NCI-H1694 treated with DMSO at 0.1 percent for 48 hours (cell line): Measurements from ENCODE around the gene HSPD1.

Experiments used
- DNase-seq: peaks from one replicate; lab custom pipeline; 2025; lab: John Stamatoyannopoulos, UW

HSPD1 gene

DNA sequence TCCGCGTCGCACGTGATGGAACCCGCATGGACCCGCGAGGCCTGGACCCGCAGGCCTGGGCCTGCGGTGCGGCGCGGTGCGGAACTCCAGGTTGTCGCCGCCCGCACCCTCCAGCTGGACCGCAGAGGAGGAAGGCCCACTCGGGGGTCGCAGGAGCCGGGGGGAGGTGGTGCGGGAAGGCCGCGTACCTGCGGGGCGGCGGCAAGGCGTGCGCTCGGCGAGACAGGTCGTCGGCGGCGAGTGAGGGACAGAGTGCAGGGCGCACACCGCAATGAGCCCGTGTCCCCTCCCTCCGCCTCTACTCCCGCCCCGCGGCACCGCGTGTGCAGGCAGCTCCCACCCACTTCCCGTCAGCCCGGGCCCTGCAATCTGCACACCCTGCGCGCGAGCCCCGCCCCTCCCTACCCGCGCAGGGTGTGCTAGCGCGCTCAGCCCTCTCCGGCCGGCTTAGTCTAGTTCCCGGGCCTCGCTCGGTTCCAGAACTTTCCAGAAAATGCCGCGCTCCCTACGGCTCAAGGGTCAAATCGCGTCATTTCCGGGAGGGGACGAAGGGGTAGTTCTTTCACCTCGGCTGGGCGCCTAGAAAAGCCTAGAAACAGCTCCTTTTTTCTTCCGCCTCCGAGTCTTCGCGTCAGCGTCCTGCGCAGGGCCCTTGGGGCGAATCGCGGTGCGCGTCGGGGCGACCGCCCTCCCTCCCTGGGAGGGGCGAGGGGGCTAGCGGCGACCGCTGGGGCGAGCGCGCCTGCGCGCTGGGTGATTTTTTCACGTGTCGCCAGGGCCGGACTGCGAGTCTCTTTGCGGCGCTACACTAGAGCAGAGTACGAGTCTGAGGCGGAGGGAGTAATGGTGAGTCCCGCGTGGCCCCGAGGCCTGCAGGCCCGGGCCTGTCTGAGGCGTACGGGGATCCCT lies at the start of gene HSPD1, which contains the start of gene HSPE1:
Gene HSPD1, minus strand, starts transcription at position 247 of the 909 bp plus-strand sequence. CDS start 992 bp downstream, outside the sequence.
Gene HSPE1, plus strand, starts transcription at position 786 of the 909 bp plus-strand sequence. Its CDS starts 58 bp downstream, at position 844.
- DNase-seq, result peak; percentile 98

DNA sequence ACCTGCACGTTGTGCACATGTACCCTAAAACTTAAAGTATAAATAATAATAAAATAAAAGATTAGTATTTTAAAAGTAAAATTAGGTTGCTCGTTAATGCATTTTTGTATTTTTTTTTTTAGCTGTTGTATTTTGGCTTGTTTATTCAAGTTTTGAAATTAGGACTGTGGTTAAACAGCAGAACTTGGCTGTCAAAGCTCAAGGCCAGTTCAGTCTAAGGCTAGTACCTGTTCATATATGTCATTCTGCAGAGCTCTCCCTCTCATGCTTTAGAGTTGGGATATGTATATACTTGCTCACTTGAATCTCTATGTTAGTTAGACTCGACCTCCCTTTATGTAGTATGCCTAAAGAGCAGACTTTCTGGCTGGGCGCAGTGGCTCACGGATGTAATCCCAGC lies 48.9 kb upstream of the HSPD1 start:
- no peak for DNase-seq

DNA sequence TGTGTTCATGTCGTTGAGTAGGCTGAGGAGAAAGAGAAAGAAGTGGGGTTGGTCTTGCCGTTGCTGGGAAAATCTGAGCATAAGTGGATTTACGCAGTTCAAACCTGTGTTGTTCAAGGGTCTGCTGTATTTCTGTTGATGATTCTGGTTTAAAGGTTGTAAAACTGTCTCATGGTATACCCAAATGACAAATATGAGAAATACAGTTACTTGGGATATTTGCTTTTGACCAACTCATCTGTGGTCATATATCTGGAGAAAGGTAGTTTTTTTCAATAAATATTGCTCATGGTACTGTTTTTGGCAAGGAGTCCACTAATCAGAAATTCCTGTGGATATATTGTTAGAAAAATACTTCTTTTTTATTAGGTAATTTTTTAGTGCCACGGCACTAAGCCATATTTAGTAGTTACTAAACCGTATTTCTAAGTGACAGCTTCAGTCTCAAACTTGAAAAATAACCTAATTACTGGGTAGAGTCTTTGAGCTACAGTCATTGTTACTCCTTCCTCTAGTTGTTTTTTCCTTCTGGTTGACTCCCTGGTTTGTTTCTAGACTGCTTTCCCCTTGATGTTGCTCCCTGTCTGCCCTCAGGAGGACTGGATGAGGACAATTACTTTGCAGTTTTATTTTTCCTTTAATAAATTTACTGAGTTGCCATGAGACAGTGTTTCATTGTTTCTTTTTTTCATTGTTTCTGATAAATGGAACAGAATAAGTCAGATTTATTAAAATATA lies 47.7 kb upstream of the HSPD1 start:
- DNase-seq, result no peak

DNA sequence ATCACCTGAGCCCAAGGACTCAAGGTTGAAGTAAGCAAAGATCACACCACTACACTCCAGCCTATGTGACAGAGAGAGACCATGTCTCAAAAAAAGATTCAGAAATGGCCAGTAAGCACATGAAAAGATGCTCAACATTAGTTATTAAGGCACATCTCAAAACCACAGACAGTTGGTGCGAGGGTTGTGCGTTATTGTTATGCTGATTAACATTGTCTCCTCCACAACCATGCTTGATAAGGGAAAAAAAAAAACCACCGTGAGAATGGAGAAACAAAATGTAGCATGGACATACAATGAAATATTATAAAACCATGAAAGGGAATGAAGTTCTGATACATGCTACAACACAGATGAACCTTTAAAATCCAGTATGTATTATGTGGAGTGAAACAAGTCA lies 43.6 kb upstream of the HSPD1 start:
- DNase-seq, result no peak

DNA sequence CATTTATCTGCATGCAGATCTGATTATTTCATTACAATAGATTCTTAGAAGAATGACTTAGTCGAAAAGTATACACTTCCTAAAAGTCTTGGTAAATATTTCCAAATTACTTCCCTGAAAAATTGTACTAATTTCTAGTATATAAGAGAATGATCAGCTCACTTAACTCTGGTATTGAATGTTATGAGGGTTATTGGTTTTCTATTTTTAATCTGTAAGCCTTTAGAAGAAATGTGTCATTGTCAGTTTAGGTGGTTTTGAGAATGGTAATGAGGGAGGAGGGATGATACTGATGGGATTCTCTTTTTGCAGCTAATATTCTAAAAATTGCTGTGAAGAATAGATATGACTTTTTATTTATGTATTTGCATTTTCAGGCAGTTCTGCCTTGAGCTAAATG lies 40.1 kb upstream of the HSPD1 start:
- DNase-seq, result no peak

DNA sequence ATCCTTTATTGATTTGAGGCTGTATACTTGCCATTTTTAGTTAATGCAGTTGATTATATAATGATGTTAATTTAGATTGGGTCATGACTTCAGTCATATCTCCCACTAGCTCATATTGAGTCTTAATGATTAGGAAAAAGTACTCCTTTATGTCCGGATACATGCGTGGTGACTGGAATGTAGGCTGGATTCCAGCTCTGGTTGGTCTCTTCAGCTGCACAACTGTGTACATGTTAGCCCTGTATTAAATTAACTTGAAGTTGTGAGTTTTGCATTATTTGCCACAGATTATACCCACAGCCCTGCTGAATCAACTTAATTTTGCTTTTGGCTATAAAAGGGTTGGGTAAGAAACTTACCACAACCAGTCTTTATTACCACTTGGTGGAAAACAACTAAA lies 38.8 kb upstream of the HSPD1 start:
- no peak for DNase-seq

DNA sequence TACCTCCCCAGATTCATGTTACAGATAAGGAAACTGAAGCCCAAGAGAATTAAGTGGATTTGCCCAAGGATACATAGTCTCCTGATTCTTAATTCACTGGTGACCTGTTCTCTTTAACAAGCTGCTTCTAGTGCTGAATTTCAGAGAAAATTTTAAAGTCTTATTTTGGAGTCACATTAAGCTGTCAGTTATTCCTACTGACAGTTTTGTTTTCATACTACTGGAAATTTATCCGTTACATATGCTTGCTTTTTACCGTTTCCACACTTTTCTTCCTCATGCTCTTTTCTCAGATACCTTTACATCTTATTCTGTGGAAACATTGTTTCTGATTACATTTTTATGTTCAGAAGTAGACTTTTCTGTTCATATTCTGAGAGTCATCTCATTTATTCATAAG lies 17.5 kb upstream of the HSPD1 start:
- no peak for DNase-seq

DNA sequence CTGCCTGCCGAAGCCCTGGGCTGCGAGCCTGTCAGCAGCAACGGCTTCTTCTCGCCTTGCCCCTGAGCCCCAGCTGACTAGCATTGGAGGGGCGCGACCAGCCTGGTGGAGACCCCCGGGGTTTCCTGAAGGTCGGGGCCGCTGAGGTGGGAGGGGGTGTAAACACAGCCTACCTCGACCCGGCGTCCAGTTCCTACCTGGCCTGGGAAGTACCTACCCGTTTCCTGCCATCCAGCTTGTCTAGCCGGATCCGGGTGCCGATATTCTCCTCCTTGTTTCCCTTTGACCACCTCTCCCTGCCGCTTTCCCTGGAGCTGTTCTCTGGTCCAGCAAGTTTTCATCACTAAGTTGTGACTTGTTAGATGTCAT lies 16.7 kb upstream of the HSPD1 start:
- no peak for DNase-seq

DNA sequence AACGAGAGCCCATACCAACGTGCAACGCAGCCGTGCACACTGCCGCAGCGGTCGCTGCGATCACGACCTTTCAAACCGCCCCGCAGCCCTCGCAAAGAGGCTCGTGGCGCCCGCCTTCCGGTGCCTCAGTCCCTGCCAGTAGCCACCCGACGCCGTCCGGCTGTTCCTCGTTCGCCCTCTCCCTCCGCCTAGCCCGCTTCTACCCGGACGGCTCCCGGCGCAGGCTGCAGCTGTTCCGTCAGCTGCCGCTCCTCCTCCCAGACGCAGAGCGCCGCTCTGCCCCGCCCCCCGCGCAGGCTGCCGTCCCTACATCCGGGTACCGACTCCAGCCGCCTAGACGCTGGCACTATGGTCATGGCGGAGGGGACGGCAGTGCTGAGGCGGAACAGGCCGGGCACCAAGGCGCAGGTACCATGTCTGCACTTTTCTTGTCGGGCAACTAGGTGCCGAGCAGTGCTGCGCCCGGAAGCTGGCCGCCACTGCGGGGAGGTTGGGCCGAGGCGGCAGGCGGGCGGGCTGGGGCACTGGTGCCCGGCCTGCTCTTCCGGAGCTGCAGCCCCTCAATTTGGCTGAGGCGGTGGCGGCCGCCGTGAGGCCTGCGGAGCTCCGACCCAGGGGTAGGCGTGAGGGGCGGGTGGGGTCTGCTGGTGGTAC lies 16.2 kb upstream of the HSPD1 start, which contains the start of gene MOB4:
Gene MOB4, plus strand, starts transcription at position 328 of the 654 bp plus-strand sequence. Its CDS starts 21 bp downstream, at position 349.
- peak; percentile 85 for DNase-seq

DNA sequence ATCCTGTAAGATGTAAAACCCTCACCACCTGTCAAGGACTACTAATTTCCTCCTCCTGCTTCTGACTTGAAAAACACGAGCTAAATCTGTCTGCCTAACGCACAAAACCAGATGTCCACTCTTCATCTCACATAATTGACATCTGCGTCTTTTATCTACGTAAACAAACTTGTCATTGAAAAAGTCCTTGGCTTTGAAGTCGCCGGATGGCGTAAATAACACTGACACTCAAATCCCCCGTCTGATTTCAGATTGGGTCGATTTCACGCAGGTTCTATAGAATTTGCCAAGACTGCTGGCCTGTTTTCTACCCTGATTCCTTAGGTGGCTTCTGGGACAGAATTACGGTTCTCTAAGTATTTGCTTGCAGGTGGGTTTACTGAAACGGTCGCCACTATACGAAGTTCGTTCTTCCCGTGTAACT lies 15.7 kb upstream of the HSPD1 start:
- DNase-seq, result peak; percentile 60

DNA sequence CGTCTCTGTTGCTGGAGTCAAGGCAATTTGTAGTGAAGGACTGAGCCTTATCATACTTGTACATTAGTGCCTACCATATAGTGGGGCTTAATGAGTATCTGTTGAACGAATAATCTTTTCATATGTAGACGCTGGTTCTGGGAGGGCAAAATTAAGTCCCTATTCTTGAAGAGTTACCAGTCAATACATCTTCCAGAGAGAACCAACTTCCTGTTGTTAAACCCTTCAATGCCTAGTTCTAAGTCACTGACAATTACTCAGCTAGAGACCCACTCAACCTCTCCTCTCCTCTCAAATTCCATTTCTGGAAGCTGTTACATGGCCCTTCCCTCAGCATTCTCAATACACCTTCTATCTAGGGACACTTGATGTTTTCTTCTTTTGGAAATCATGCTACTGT lies 15.1 kb upstream of the HSPD1 start:
- no peak for DNase-seq

DNA sequence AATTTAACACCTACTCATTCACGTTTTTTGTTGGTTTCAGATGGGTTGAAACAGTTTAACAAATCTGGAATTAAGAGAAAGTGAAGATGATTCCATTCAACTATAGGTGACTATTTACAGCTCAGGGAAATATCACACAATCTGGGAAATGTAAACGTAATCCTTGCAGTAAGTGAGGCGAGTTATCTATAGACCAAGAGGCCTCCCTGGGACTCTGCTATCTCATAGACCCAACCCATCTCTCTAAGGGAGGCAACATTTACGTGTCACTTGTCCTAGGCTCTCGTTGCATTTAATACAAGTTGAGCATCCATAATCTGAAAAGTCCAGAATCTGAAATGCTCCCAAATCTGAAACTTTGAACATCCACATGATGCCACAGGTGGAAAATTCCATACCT lies 14.3 kb upstream of the HSPD1 start:
- DNase-seq, result no peak

DNA sequence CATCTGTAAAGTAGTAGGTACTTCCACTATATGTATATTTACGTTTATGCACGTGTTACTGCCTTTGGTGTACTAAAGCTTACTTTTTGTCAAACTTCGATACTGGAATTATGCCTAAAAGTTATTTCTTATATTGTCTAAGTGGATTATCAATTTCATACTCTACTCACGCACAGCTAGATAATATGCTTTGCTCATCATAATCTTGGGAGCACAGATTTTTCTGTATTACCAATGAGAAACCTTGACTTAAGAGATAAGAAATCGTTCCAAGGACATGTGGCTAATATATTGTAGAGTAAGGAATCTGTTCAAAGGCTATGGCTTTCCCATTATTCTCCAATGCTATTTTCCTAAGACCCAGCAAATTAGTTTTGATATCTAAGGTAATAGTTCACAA lies 7.0 kb upstream of the HSPD1 start:
- DNase-seq, result no peak

DNA sequence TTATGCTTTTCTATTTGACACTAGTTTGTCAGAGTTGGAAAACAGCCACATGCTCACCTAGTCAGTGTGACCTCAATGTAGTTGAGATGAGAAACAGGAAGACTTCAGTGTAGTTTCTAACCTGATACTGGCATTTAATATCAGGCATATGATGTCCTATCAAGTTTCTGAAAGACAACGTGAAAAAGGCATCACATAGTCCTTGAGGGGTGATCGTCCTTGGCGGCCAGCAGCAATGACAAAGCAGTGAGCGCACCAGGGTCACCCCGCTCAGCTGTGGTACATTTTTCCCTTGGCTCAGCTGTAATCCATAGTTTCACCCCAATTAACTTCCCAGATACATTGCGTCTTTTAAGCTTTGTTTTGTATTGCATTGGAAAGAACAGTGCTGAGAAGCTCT lies 4.9 kb upstream of the HSPD1 start:
- no peak for DNase-seq

DNA sequence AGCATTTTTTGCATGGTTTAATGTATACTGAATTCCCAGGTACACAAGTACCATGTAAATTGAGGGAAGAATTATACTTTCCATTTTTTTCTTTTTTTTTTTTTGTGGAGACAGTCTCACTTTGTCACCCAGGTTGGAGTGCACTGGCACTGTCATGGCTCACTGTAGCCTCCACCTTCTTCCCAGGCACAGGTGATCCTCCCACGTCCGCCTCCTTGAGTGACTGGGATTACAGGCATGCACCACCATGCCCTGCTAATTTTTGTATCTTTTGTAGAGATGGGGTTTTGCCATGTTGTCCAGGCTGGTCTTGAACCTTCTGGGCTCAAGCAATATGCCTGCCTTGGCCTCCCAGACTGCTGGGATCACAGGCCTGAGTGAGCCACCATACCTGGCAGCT lies 4.4 kb upstream of the HSPD1 start:
- DNase-seq, result no peak

DNA sequence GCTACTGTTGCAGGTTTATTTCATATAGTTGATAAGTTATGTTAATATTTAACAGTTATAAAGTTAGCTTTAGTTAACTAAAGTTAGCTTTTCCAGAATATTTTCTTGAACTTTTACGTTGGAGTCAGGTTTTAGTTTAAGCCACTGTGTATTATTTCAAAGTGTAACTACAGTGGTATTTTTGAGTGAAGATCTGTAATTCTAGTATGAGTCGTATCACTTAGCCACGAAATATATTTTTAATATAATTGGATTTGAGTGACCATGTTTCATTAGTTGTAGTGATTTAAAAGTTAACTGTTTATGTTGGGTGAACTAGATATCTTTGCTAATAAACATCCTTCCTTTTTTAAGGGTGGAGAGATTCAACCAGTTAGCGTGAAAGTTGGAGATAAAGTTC lies 3.0 kb upstream of the HSPD1 start:
- no peak for DNase-seq

DNA sequence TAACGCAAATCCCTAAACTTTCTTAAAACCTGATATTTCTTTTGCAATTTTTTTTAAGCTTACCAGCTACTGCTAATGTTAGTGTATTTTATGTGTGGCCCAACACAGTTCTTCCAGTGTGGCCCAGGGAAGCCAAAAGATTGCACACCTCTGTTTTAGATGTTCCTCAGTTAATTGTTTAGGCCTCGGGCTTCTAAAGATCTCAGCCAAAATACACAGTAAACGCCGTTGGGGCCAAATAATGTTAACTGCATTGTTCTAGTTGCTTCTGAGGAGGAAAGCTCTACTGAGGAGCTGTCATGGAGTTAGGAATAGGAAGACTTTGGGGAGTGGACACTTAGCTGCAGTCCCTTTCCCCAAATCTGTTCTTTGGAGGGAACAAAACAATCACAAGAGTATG lies 2.6 kb upstream of the HSPD1 start:
- no peak for DNase-seq

DNA sequence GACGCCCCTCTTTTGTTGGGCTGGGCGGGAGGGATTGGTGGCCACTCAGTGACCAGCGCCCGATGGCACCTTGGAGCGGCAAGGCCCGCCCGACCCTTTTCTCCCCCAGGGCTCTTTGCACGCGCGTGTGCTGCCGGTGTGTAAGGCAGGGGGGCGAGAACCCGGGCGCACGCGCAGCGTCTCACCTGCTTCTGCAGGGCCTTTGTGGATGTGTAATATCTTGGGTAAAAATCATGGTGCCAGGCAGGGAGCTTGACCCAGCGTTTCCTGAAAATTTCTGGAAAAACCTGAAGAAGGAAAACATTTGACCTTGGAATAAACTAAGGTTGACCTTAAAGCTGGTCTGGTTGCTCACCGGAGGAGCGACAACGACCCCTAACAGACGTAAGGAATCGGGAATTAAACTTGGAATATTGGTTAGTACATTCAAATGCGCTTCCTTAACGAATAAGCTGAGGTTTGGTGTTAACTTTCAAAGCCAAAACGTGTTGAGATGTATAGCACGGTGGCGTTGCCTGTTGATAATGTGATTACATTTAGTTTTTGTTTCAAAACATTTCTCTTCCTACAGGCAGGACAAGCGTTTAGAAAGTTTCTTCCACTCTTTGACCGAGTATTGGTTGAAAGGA lies 977 bp upstream of the HSPD1 start:
- no peak for DNase-seq

DNA sequence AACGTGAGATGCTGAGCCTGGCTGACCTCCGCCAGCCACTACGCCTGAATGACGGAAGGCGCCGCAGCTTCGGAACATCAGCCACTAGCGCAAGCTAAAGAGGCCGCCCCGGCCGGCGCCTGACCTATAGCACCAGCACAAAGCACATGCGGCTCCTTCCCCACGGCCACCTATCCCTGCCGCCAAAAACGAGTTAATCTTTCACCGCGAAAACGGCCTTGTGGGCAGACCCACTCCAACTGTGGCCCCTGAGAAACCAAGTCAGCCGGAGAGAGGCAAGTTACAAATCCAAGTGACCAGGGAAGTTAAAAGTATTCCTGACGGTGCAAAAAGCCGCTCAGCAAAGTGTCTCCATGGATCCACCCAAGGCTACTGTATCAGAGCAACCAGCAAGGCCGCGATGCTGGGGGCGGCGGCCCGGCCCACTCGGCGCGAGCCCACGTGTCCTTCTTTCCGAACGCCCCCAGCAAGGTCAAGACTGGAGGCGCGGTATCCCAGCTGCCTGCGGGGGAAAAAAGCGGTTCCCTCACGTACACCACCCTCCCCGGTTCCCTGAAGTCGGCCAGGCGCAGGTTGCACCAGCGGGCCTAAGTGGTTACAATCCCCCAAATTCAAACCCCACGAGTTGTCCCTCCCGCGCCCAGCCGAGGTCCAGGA lies 575 bp downstream of the HSPD1 start:
- DNase-seq, result no peak

DNA sequence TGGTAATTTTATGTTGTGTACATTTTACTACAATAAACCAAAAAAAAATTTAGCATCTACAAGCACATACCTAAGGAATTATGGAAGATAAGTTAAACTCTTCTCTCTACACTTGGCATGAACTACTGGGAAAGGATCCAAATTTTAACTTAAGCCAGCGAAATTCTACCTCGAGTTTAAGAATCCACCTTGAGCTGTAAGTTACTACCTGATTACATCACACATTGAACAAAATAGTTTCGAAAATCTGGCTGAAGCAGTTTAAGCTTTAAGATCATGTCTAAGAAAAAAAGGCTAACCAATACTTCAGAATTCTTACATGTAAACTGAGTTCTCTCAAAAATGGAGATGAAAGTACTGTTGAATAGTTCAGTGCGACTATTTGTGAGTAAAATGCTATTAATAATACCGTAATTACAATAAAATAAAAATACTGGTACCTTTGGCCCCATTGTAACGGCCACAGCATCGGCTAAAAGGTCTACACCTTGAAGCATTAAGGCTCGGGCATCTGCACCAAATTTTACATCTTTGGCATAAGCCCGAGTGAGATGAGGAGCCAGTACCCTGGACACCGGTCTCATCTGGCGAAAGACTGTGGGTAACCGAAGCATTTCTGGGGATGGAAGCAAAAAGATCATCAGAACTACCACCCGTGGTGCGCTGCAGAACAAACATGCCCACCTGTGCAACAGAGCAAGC lies 1.3 kb downstream of the HSPD1 start:
- no peak for DNase-seq

DNA sequence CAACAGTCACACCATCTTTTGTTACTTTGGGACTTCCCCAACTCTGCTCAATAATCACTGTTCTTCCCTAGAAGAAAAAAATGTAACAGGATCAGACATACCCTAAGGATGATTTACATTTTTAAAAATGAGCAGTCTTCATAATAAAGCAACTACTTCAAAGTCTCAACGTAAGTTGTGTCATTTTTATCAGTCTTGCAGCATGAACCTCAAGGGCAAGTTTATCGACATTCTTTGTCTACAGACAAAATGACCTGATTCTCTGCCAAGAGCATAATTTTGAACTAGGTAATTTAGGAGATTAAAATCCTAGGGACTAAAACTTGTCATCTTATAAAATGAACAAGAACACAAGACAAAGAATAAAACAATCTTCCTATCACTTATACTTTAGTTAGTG lies 2.3 kb downstream of the HSPD1 start:
- DNase-seq, result no peak
